Gastroesophageal sphincter (tissue), 4 donors: ENCODE measurements around the gene RFT1. TPM values are rescaled to one million over a fixed set of nuclear protein-coding genes. Genes with fewer than 3 reads are reported as not detected.

Source experiments
- ATAC-seq: fragments of 150-250 bp; one replicate; pipeline ENCODE4 v1.9.1; 2016; ENCODE audit warnings: mild to moderate bottlenecking, moderate library complexity
- H3K27ac ChIP-seq, 4 donors: fragments of 200-600 bp; sonication (generic) in 3 of 4; 1 replicate in 3 of 4; 2 replicates in 1 of 4; pipeline ENCODE4 v1.5.1; 2016 to 2019
- H3K27me3 ChIP-seq: fragments of 200-600 bp; sonication (generic); one replicate; pipeline ENCODE4 v1.5.1; 2019
- H3K36me3 ChIP-seq, 2 donors: fragments of 200-600 bp; sonication (generic); one replicate each; pipeline ENCODE4 v1.5.1; 2019; ENCODE audit warnings: control low read depth in 1 of 2
- H3K4me1 ChIP-seq, 3 donors: fragments of 200-600 bp; sonication (generic); 1 replicate in 2 of 3; 2 replicates in 1 of 3; pipeline ENCODE4 v1.5.1; 2016 to 2019; ENCODE audit warnings: control low read depth in 2 of 3
- H3K4me3 ChIP-seq, 2 donors: fragments of 200-600 bp; sonication (generic); one replicate each; pipeline ENCODE4 v1.5.1; 2019; ENCODE audit warnings: mild to moderate bottlenecking in 1 of 2, moderate library complexity in 1 of 2
- H3K9me3 ChIP-seq, 3 donors: fragments of 200-600 bp; sonication (generic); one replicate each; pipeline ENCODE4 v1.5.1; 2017 to 2019; ENCODE audit warnings: control low read depth in 2 of 3
- EP300 ChIP-seq: sonication (generic); formaldehyde crosslinking; IDR thresholded peaks from one replicate; pipeline ENCODE4 v1.6.1; 2017; ENCODE audit warnings: antibody characterized with exemption, mild to moderate bottlenecking
- POLR2A ChIP-seq, 2 donors: fragments of 450-650 bp; IDR thresholded peaks; one replicate each; pipeline ENCODE4 v1.6.1; 2017; ENCODE audit warnings: antibody characterized with exemption in 2 of 2, mild to moderate bottlenecking in 2 of 2, moderate library complexity in 1 of 2
- POLR2AphosphoS5 ChIP-seq: sonication (generic); formaldehyde crosslinking; IDR thresholded peaks from one replicate; pipeline ENCODE4 v1.6.1; 2017; ENCODE audit warnings: antibody characterized with exemption
- WGBS, 2 donors: methylation state at CpG; one replicate each; pipeline ENCODE4 v1.1.5; 2018; ENCODE audit warnings: low coverage in 1 of 2; 5-methylcytosine and 5-hydroxymethylcytosine counted together
- total RNA-seq, 4 donors: library from RNA; depleted of rRNA; stranded (reverse); fragments of >200 nt; gene quantifications; one replicate each; pipeline ENCODE4 v1.1.0, GENCODE V29; 2016
- TF ChIP-seq, protein P1 (sequence below), 4 experiments: fragments of 200-600 bp in 2 of 4; fragments of 450-650 bp in 2 of 4; sonication (generic) in 1 of 4; IDR thresholded peaks; one replicate each; pipeline ENCODE4 v1.5.1; 2017 to 2019; ENCODE audit warnings: antibody characterized with exemption in 4 of 4, mild to moderate bottlenecking in 2 of 4, moderate library complexity in 2 of 4

The RFT1 gene
- total RNA-seq, 4 donors from 2014 or later: 6.5 to 7.6 (median 7.2) TPM

GRCh38 chr3:53111822-53112221, 18.4 kb downstream of the RFT1 start:
- Histone ChIP-seq H3K4me3 (no peak overlapping the region), H3K27ac (peak overlapping the region in 2 of 4 donors; percentile 19 to 69), H3K27me3 (no peaks in the 10 kb centered on the region), H3K9me3 (no peaks in the 10 kb centered on the region), H3K36me3 (peaks cover 0 to 82% of the 10 kb centered on the region in 2 donors), H3K4me1 (peaks cover 6 to 43% (median 6%) of the 10 kb centered on the region in 3 donors)
- ATAC-seq: no peak
- TF ChIP-seq POLR2AphosphoS5 (no peak), POLR2A (IDR thresholded peaks at IDR 0.05) (no peak), EP300 (no peak)
- TF ChIP-seq, protein P1, sequence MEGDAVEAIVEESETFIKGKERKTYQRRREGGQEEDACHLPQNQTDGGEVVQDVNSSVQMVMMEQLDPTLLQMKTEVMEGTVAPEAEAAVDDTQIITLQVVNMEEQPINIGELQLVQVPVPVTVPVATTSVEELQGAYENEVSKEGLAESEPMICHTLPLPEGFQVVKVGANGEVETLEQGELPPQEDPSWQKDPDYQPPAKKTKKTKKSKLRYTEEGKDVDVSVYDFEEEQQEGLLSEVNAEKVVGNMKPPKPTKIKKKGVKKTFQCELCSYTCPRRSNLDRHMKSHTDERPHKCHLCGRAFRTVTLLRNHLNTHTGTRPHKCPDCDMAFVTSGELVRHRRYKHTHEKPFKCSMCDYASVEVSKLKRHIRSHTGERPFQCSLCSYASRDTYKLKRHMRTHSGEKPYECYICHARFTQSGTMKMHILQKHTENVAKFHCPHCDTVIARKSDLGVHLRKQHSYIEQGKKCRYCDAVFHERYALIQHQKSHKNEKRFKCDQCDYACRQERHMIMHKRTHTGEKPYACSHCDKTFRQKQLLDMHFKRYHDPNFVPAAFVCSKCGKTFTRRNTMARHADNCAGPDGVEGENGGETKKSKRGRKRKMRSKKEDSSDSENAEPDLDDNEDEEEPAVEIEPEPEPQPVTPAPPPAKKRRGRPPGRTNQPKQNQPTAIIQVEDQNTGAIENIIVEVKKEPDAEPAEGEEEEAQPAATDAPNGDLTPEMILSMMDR (IDR thresholded peaks at IDR 0.05): no peak
- WGBS, 2 donors: 35% methylated on average over 2 of the region's 3 CpGs; no CpG with 5 or more reads in 1 of the 2 donors

DNA sequence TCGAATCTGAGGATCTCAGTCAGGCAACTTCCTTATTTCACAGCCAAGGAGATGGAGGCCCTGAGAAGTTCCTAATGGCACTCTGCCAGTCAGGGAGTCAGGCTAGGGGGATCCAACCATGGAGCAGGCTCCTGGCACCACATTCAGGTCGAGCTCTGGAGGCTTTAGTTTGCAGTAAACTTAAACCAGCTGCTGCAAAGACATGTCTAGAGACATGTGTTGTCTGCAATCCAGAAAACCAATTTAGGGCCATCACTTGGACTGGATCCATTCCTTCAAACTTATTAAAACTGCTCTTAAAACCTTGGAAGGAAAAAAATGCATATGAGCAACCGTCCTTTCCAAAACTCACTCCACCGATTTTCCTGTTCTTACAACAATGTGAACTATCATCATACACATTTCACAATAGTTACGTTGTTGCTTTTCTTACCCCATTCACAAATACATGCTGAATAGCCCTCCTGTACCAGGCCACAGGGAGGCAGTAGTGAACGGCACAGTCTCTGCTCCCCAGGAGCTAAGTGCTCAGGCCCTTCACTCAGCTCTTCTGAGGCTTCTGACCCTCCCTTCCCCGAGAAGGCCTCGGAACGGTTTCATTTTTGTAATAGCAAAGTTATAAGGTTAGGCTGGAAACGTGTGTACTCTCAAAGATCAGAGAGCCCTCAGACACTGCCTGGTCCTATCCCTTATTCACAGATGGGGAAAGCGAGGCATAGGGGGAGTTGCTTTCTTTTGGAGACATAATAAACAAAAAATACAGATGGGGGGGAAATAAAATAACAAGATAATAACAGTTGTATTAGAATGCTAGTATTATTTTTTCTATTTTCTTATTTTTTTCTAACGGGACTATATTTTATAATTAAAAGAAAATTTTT, 20.1 kb downstream of the RFT1 start:
- Histone ChIP-seq H3K27me3 (no peaks in the 10 kb centered on the region), H3K36me3 (peaks cover 0 to 82% of the 10 kb centered on the region in 2 donors), H3K27ac (peak overlapping the region in 3 of 4 donors; percentile 67 to 76 (median 73)), H3K9me3 (no peaks in the 10 kb centered on the region), H3K4me1 (peaks cover 6 to 43% (median 6%) of the 10 kb centered on the region in 3 donors), H3K4me3 (no peak overlapping the region)
- TF ChIP-seq, protein P1 (IDR thresholded peaks at IDR 0.05): peak; percentile 11 to 67 (median 60)
- no peak for TF ChIP-seq EP300
- 17 to 37% methylated on average over 8 to 11 of the region's 12 CpGs for WGBS, 2 donors
- ATAC-seq: peak; percentile 92

DNA sequence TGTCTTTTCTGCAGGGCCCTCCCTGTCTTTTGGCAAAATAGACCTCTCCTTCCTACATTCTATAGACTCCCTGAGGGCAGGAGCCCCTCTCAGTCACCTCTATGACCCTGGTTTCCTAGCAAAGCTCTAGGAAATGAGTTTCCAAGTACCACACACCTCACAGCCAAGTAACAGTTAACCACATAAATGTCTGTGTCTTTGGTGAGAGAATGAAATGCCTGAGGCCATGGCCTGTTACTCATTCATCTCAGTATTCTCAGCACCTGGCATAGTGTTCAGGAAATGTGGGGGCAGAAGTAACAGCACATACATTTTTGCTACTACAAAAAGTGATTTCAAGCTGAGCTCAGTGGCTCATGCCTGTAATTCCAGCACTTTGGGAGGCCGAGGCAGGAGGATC, 21.0 kb downstream of the RFT1 start:
- no peak for ATAC-seq
- H3K27me3 ChIP-seq: no peaks in the 10 kb centered on the region
- 40% methylated on average over 1 of the region's 1 CpG; no CpG with 5 or more reads in 1 of the 2 donors for WGBS, 2 donors
- H3K4me1 ChIP-seq: peaks cover 6 to 39% (median 6%) of the 10 kb centered on the region in 3 donors
- H3K27ac ChIP-seq: peak overlapping the region in 3 of 4 donors; percentile 67 to 76 (median 73)
- TF ChIP-seq EP300 (no peak), POLR2A (IDR thresholded peaks at IDR 0.05) (no peak)
- TF ChIP-seq, protein P1 (IDR thresholded peaks at IDR 0.05): no peak
- H3K9me3 ChIP-seq: no peaks in the 10 kb centered on the region
- H3K36me3 ChIP-seq: peaks cover 0 to 83% of the 10 kb centered on the region in 2 donors
- H3K4me3 ChIP-seq: no peak overlapping the region

GRCh38 chr3:53104762-53105161, 25.5 kb downstream of the RFT1 start:
- Histone ChIP-seq H3K4me1 (peaks cover 0 to 9% (median 0%) of the 10 kb centered on the region in 3 donors), H3K36me3 (peaks cover 0 to 99% of the 10 kb centered on the region in 2 donors), H3K9me3 (no peaks in the 10 kb centered on the region), H3K27ac (no peak overlapping the region), H3K27me3 (no peaks in the 10 kb centered on the region), H3K4me3 (no peak overlapping the region)
- WGBS, 2 donors: 61% methylated on average over 3 of the region's 3 CpGs; no CpG with 5 or more reads in 1 of the 2 donors
- no peak for ATAC-seq
- TF ChIP-seq, protein P1 (IDR thresholded peaks at IDR 0.05): no peak
